ENCODE measurements around the gene CCDC172. TPM values are rescaled to one million over a fixed set of nuclear protein-coding genes. Genes with fewer than 3 reads are reported as not detected.

CCDC172 gene
- total and polyA plus RNA-seq, 2 of the 13 experiments (the other 11 are each of a cell fraction or from before 2014, with no cell fraction given) = not detected

DNA sequence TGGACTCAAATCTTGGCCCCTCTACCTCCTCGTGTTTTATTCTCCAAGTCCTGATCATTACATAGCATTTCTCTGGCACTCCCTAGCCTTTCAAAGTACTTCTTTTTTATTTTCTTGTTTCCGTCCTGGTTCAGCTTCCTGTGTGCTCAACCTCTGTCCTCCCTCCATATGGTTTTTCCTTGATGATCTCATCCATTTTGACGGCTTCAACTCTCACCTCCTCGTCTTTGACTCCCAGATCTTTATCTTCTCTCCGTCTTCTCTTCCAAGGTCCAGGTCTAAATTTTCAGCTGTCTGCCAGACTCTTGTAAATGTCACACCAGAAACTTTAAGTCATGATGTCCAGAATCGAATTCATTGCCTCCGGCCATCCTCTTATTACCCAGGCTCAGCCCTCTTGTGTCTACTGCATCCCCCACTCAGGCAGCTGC lies 27.9 kb upstream of the CCDC172 start (continued):
- TF ChIP-seq TFDP1 (CRISPR knock-in tag; IDR thresholded peaks at IDR 0.05; ENCODE audit: borderline replicate concordance) (no peak), GLMP (CRISPR knock-in tag; IDR thresholded peaks at IDR 0.05; ENCODE audit: borderline replicate concordance) (no peak), ARHGAP35 (CRISPR knock-in tag; IDR thresholded peaks at IDR 0.05; ENCODE audit: borderline replicate concordance) (no peak), RFX3 (CRISPR knock-in tag; IDR thresholded peaks at IDR 0.05) (no peak), ZBTB39 (CRISPR knock-in tag; IDR thresholded peaks at IDR 0.05) (no peak), AGO1 (IDR thresholded peaks at IDR 0.05; ENCODE audit: low read depth, low read length, poor library complexity, severe bottlenecking) (no peak), NFKB2 (CRISPR knock-in tag; IDR thresholded peaks at IDR 0.05; ENCODE audit: borderline replicate concordance) (no peak), ZBTB43 (CRISPR knock-in tag; conservative IDR thresholded peaks at IDR 0.05) (no peak), ZSCAN20 (CRISPR knock-in tag; IDR thresholded peaks at IDR 0.05; ENCODE audit: borderline replicate concordance) (no peak), HOXA7 (CRISPR knock-in tag; IDR thresholded peaks at IDR 0.05) (no peak), ZNF546 (CRISPR knock-in tag; conservative IDR thresholded peaks at IDR 0.05) (no peak)
- TF ChIP-seq, protein P1, sequence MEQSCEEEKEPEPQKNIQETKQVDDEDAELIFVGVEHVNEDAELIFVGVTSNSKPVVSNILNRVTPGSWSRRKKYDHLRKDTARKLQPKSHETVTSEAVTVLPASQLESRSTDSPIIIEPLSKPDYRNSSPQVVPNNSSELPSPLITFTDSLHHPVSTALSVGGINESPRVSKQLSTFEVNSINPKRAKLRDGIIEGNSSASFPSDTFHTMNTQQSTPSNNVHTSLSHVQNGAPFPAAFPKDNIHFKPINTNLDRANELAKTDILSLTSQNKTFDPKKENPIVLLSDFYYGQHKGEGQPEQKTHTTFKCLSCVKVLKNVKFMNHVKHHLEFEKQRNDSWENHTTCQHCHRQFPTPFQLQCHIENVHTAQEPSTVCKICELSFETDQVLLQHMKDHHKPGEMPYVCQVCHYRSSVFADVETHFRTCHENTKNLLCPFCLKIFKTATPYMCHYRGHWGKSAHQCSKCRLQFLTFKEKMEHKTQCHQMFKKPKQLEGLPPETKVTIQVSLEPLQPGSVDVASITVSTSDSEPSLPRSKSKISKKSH (CRISPR knock-in tag; IDR thresholded peaks at IDR 0.05; ENCODE audit: borderline replicate concordance) = no peak
- TF ChIP-seq, protein P2, sequence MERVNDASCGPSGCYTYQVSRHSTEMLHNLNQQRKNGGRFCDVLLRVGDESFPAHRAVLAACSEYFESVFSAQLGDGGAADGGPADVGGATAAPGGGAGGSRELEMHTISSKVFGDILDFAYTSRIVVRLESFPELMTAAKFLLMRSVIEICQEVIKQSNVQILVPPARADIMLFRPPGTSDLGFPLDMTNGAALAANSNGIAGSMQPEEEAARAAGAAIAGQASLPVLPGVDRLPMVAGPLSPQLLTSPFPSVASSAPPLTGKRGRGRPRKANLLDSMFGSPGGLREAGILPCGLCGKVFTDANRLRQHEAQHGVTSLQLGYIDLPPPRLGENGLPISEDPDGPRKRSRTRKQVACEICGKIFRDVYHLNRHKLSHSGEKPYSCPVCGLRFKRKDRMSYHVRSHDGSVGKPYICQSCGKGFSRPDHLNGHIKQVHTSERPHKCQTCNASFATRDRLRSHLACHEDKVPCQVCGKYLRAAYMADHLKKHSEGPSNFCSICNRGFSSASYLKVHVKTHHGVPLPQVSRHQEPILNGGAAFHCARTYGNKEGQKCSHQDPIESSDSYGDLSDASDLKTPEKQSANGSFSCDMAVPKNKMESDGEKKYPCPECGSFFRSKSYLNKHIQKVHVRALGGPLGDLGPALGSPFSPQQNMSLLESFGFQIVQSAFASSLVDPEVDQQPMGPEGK (CRISPR knock-in tag; IDR thresholded peaks at IDR 0.05) = no peak
